GM18502 (cell line): ENCODE measurements around the gene MDP1.

Source experiments
- ATAC-seq: cut with Tn5 transposase; IDR thresholded peaks from one replicate; pipeline ENCODE4 v1.9.1; 2021; ENCODE audit warnings: mild to moderate bottlenecking; ENCODE audit not compliant: unreplicated experiment, poor library complexity

MDP1 gene

DNA sequence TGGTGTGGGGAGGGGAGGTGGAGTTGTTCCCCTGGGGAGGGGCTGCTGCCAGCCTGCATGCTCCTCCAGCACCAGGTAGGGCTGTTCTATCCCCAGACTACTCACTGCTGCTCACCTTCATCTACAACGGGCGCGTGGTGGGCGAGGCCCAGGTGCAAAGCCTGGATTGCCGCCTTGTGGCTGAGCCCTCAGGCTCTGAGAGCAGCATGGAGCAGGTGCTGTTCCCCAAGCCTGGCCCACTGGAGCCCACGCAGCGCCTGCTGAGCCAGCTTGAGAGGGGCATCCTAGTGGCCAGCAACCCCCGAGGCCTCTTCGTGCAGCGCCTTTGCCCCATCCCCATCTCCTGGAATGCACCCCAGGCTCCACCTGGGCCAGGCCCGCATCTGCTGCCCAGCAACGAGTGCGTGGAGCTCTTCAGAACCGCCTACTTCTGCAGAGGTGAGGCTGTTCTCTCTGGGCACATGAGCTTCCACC lies 51.3 kb downstream of the MDP1 start:
- ATAC-seq, result no peak
